ENCODE measurements around the gene SERF2.

GRCh38 chr15:43799209-43799944 lies 7.3 kb downstream of the SERF2 start:
- no peak for TF ChIP-seq EZH2 (IDR thresholded peaks at IDR 0.05; ENCODE audit: insufficient read depth, poor library complexity, severe bottlenecking)
- TF ChIP-seq EZH2phosphoT487 (IDR thresholded peaks at IDR 0.05; ENCODE audit: insufficient read depth, low read depth): no peak

All from GM23248 (cell line).